Nephron progenitor cell (in vitro differentiated cells): ENCODE measurements around the gene HPCAL1.

Experiments used
- DNase-seq: peaks from one replicate; pipeline ENCODE4 v3.0.0; 2021
- H3K27ac Mint-ChIP-seq: 2 replicates; pipeline ENCODE4 v1.8.0; 2021; ENCODE audit warnings: mild to moderate bottlenecking, moderate library complexity, mixed read lengths
- H3K27me3 Mint-ChIP-seq: 2 replicates; pipeline ENCODE4 v1.8.0; 2021; ENCODE audit warnings: mild to moderate bottlenecking, low read depth, mixed read lengths; ENCODE audit not compliant: poor library complexity
- H3K36me3 Mint-ChIP-seq: 2 replicates; pipeline ENCODE4 v1.8.0; 2021; ENCODE audit warnings: low read depth, mixed read lengths
- H3K4me1 Mint-ChIP-seq: 2 replicates; pipeline ENCODE4 v1.8.0; 2021; ENCODE audit warnings: mixed read lengths
- H3K4me3 Mint-ChIP-seq: 2 replicates; pipeline ENCODE4 v1.8.0; 2021; ENCODE audit warnings: mild to moderate bottlenecking, moderate library complexity, mixed read lengths
- H3K9me3 Mint-ChIP-seq: 2 replicates; pipeline ENCODE4 v1.8.0; 2021; ENCODE audit warnings: mild to moderate bottlenecking, moderate library complexity, mixed read lengths
- TF ChIP-seq, protein P1 (sequence below): fragments of 200-600 bp; sonication (generic); IDR thresholded peaks from 2 replicates; pipeline ENCODE4 v1.5.0; 2021; ENCODE audit warnings: antibody characterized with exemption

Gene HPCAL1

DNA sequence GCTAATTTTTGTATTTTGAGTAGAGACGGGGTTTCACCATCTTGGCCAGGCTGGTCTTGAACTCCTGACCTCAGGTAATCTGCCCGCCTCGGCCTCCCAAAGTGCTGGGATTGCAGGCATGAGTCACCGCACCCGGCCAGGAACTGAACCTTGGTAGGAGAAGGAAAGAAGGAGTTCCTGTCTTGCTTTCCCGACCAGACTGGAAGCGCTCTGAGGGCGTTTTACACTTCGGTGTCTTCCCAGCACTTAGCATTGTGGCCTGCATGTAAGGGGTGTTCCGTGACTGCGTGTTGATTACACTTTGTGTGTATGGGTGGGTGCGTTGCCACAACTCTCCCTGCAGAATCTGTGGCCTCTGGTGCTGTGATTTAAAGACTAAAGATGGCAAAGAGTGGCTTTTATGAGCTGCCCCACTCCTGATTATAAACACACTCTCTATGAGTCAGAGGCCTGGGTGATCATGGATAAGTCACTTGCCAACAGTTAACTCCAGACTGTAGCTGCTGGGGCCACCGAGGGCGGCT lies 99.4 kb downstream of the HPCAL1 start:
- Mint-ChIP-seq H3K4me3 (no peak overlapping the region), H3K27me3 (peaks cover 7% of the 10 kb centered on the region), H3K36me3 (peaks cover 16% of the 10 kb centered on the region), H3K4me1 (peaks cover 18% of the 10 kb centered on the region), H3K9me3 (peaks cover 3% of the 10 kb centered on the region), H3K27ac (no peak overlapping the region)
- DNase-seq, result no peak
- TF ChIP-seq, protein P1, sequence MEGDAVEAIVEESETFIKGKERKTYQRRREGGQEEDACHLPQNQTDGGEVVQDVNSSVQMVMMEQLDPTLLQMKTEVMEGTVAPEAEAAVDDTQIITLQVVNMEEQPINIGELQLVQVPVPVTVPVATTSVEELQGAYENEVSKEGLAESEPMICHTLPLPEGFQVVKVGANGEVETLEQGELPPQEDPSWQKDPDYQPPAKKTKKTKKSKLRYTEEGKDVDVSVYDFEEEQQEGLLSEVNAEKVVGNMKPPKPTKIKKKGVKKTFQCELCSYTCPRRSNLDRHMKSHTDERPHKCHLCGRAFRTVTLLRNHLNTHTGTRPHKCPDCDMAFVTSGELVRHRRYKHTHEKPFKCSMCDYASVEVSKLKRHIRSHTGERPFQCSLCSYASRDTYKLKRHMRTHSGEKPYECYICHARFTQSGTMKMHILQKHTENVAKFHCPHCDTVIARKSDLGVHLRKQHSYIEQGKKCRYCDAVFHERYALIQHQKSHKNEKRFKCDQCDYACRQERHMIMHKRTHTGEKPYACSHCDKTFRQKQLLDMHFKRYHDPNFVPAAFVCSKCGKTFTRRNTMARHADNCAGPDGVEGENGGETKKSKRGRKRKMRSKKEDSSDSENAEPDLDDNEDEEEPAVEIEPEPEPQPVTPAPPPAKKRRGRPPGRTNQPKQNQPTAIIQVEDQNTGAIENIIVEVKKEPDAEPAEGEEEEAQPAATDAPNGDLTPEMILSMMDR, result no peak

DNA sequence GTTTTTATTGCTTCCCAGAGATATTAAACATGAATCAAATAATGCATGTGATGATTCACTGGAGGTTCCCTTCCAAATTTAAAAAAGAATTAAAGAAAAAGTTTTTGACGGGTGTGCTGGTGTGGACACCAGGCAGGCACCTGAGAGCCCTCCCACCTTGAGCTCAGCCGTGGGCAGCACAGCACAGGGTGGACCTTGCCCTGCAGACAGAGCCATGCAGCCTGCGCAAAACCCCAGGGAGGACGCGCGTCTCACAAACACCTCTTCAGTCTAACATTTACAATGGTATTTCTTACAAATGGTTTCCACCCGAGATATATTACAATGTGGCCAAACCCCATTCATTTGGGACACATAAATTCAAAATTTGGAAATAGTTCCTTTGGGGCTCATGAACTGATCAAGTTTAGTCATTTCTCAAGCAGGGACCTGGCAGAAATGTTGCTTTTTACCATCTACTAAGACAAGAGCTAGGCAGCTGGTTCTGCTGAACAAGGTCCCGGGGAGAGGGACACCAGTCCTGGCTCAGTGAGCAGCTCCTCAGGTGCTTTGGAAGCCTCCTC lies 100.0 kb downstream of the HPCAL1 start:
- Mint-ChIP-seq H3K36me3 (peaks cover 16% of the 10 kb centered on the region), H3K9me3 (peaks cover 3% of the 10 kb centered on the region), H3K27ac (no peak overlapping the region), H3K4me3 (no peak overlapping the region), H3K4me1 (peaks cover 25% of the 10 kb centered on the region), H3K27me3 (peaks cover 13% of the 10 kb centered on the region)
- TF ChIP-seq, protein P1, result no peak
- DNase-seq, result no peak

DNA sequence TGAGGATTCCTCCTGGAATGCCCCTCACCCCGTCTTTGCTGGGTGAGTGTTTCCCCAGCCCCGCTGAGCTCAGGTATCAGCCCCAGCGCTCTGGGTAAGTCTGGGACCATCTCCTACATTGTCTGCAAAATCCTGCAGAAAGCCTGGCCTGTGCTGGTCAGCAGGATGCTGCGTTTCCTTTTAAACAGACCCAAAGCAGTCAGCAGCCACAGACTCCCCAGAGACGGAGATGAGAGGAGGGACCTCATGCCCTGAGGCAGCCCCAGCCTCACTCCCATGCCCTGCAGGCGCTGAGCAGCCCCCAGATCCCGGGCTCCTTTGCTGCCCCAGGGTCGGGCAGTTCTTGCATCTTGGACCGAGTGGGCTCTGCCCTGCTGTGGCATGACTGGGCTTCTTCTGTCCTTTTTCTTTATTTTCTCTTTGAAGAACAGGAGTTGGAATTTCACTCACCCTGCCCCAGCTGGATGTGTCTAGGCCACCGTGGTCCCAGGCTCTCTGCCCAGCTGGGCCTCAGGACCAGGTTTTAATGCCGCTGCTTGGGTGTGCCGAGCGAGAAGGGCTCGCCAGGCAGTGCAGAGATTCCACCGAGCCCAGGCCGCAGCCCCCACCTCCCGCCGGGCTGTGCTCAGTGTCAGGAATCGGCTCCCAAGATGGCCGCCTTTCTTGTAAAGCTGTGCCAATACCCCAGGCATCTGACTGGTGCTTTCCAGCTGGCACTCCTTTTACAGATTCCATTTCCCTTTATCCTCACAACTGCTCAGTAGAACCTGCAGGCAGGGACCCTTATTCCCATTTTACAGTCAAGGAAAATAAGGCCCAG lies 101.8 kb downstream of the HPCAL1 start:
- DNase-seq, result no peak
- H3K4me3 Mint-ChIP-seq, result no peak overlapping the region
- H3K27ac Mint-ChIP-seq, result no peak overlapping the region
- peaks cover 11% of the 10 kb centered on the region for H3K36me3 Mint-ChIP-seq
- H3K4me1 Mint-ChIP-seq, result peaks cover 41% of the 10 kb centered on the region
- H3K9me3 Mint-ChIP-seq, result no peaks in the 10 kb centered on the region
- TF ChIP-seq, protein P1, result no peak
- H3K27me3 Mint-ChIP-seq, result peaks cover 19% of the 10 kb centered on the region

DNA sequence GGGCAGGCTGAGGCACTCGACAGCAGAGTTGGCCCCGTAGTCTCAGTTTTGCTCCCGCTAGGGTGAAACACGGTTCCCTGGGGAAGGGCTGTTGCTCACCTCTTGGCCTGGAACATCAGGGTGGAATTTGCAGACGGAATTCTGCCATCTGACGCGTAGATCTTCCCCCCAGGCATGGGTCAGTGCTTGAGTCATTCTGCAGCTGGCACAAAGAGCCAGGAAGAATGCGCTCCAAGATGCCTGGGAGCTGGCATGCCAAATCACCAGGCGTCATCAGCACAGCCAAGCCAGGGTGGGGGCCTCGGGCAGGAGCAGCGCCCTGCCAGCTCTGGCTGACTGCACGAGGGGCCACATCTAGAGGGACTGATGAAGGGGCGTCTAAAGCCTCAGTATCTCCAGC lies 102.7 kb downstream of the HPCAL1 start:
- DNase-seq, result no peak
- peaks cover 19% of the 10 kb centered on the region for H3K27me3 Mint-ChIP-seq

DNA sequence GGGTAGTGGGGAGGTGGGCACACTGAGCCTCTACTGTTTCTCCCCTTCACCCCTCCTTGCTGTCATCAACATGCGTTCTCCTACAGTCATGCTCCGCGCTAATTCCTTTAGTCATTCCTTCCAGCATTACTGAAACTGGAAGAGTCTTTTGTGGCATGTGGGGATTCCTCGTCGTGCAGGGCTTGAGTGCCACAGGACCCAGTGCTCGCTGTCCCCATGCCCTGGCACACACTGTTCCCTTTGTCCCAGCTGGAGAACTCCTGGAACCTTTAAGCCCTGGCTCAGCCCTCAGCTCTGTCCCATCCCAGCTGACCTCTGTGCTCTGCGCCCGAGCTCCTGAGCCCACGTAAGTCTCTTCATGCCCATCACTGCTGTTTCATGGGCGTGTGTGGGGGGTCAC lies 103.3 kb downstream of the HPCAL1 start:
- H3K27ac Mint-ChIP-seq, result no peak overlapping the region
- no peak overlapping the region for H3K4me3 Mint-ChIP-seq
- peaks cover 19% of the 10 kb centered on the region for H3K27me3 Mint-ChIP-seq
- no peaks in the 10 kb centered on the region for H3K9me3 Mint-ChIP-seq
- peaks cover 52% of the 10 kb centered on the region for H3K4me1 Mint-ChIP-seq
- TF ChIP-seq, protein P1, result no peak
- peaks cover 5% of the 10 kb centered on the region for H3K36me3 Mint-ChIP-seq
- no peak for DNase-seq

More for the DNA sequence above, 102.7 kb downstream of the HPCAL1 start:
- Mint-ChIP-seq H3K9me3 (no peaks in the 10 kb centered on the region), H3K36me3 (peaks cover 5% of the 10 kb centered on the region), H3K4me1 (peaks cover 48% of the 10 kb centered on the region), H3K27ac (no peak overlapping the region), H3K4me3 (no peak overlapping the region)
- TF ChIP-seq, protein P1, result no peak
